Stimulated activated memory B cell treated with anti-CD40 and anti-IgM and Interleukin-4, amounts not matched to agents 10 μg/mL and 1 μg/mL and 100 μg/mL, for 72 hours (primary cell): ENCODE measurements around the gene ZNF25.
"Not testable (repeated sequence)": the region's sequence is repeated elsewhere in the genome, so short reads cannot be mapped to it uniquely, and the experiment has no call there.

Experiments used
- ATAC-seq: fragments of 150-1000 bp; cut with Tn5 transposase; 2 replicates; pipeline ENCODE4 v1.10.0; 2021
- H3K27ac Mint-ChIP-seq: one replicate; pipeline ENCODE4 v1.8.0; 2022; ENCODE audit warnings: mild to moderate bottlenecking, mixed read lengths
- H3K27me3 Mint-ChIP-seq: one replicate; pipeline ENCODE4 v1.8.0; 2022; ENCODE audit warnings: mixed read lengths
- H3K36me3 Mint-ChIP-seq: one replicate; pipeline ENCODE4 v1.8.0; 2022; ENCODE audit warnings: mixed read lengths
- H3K4me1 Mint-ChIP-seq: one replicate; pipeline ENCODE4 v1.8.0; 2022; ENCODE audit warnings: mixed read lengths
- H3K4me3 Mint-ChIP-seq: one replicate; pipeline ENCODE4 v1.8.0; 2022; ENCODE audit warnings: mild to moderate bottlenecking, moderate library complexity, mixed read lengths
- H3K9me3 Mint-ChIP-seq: one replicate; pipeline ENCODE4 v1.8.0; 2022; ENCODE audit warnings: mixed read lengths

ZNF25 gene

GRCh38 chr10:37972396-37972795 is 4.1 kb downstream of the ZNF25 start:
- H3K9me3 Mint-ChIP-seq, result no peaks in the 10 kb centered on the region
- H3K4me3 Mint-ChIP-seq, result no peak overlapping the region
- peaks cover 14% of the 10 kb centered on the region for H3K4me1 Mint-ChIP-seq
- H3K36me3 Mint-ChIP-seq, result peaks cover 25% of the 10 kb centered on the region
- H3K27ac Mint-ChIP-seq, result no peak overlapping the region
- H3K27me3 Mint-ChIP-seq, result no peaks in the 10 kb centered on the region
- ATAC-seq, result no peak

GRCh38 chr10:37965006-37965405 is 11.4 kb downstream of the ZNF25 start:
- H3K9me3 Mint-ChIP-seq, result peaks cover 10% of the 10 kb centered on the region
- H3K36me3 Mint-ChIP-seq, result peaks cover 64% of the 10 kb centered on the region
- H3K27ac Mint-ChIP-seq, result no peak overlapping the region
- H3K27me3 Mint-ChIP-seq, result no peaks in the 10 kb centered on the region
- H3K4me1 Mint-ChIP-seq, result no peaks in the 10 kb centered on the region
- ATAC-seq, result no peak
- H3K4me3 Mint-ChIP-seq, result no peak overlapping the region

- no peak for ATAC-seq
- H3K36me3 Mint-ChIP-seq, result peaks cover 71% of the 10 kb centered on the region
- no peak overlapping the region for H3K27ac Mint-ChIP-seq
Observed at GRCh38 chr10:37960591-37961137, 15.8 kb downstream of the ZNF25 start.

GRCh38 chr10:37957841-37958240 is 18.6 kb downstream of the ZNF25 start:
- peaks cover 74% of the 10 kb centered on the region for H3K36me3 Mint-ChIP-seq

More at GRCh38 chr10:37960591-37961137, 15.8 kb downstream of the ZNF25 start:
- H3K27me3 Mint-ChIP-seq, result no peaks in the 10 kb centered on the region
- no peak overlapping the region for H3K4me3 Mint-ChIP-seq
- no peaks in the 10 kb centered on the region for H3K4me1 Mint-ChIP-seq
- H3K9me3 Mint-ChIP-seq, result peaks cover 5% of the 10 kb centered on the region

GRCh38 chr10:37952926-37953325 is 23.5 kb downstream of the ZNF25 start:
- ATAC-seq, result no peak
- Mint-ChIP-seq H3K9me3 (peaks cover 18% of the 10 kb centered on the region), H3K27ac (no peak overlapping the region), H3K27me3 (no peaks in the 10 kb centered on the region), H3K36me3 (peaks cover 87% of the 10 kb centered on the region), H3K4me1 (no peaks in the 10 kb centered on the region), H3K4me3 (no peak overlapping the region)

More at GRCh38 chr10:37957841-37958240, 18.6 kb downstream of the ZNF25 start:
- peaks cover 9% of the 10 kb centered on the region for H3K9me3 Mint-ChIP-seq
- ATAC-seq, result no peak
- H3K27ac Mint-ChIP-seq, result no peak overlapping the region
- no peak overlapping the region for H3K4me3 Mint-ChIP-seq
- H3K27me3 Mint-ChIP-seq, result no peaks in the 10 kb centered on the region
- no peaks in the 10 kb centered on the region for H3K4me1 Mint-ChIP-seq

GRCh38 chr10:37952043-37952755 is 24.2 kb downstream of the ZNF25 start:
- Mint-ChIP-seq H3K4me1 (no peaks in the 10 kb centered on the region), H3K36me3 (peaks cover 80% of the 10 kb centered on the region), H3K9me3 (peaks cover 18% of the 10 kb centered on the region), H3K27ac (no peak overlapping the region), H3K4me3 (no peak overlapping the region), H3K27me3 (no peaks in the 10 kb centered on the region)
- no peak for ATAC-seq

- Mint-ChIP-seq H3K4me1 (no peaks in the 10 kb centered on the region), H3K36me3 (peaks cover 40% of the 10 kb centered on the region), H3K27ac (no peak overlapping the region), H3K9me3 (peaks cover 10% of the 10 kb centered on the region), H3K27me3 (no peaks in the 10 kb centered on the region), H3K4me3 (no peak overlapping the region)
- ATAC-seq, result no peak
Observed at GRCh38 chr10:37948210-37948609, 28.2 kb downstream of the ZNF25 start.

GRCh38 chr10:37947526-37947925 is 28.9 kb downstream of the ZNF25 start:
- Mint-ChIP-seq H3K27ac (no peak overlapping the region), H3K4me3 (no peak overlapping the region), H3K4me1 (no peaks in the 10 kb centered on the region), H3K36me3 (peaks cover 33% of the 10 kb centered on the region), H3K27me3 (no peaks in the 10 kb centered on the region), H3K9me3 (peaks cover 6% of the 10 kb centered on the region)
- ATAC-seq, result no peak

- Mint-ChIP-seq H3K27me3 (no peaks in the 10 kb centered on the region), H3K27ac (no peak overlapping the region), H3K36me3 (no peaks in the 10 kb centered on the region), H3K4me1 (no peaks in the 10 kb centered on the region), H3K4me3 (no peak overlapping the region), H3K9me3 (no peaks in the 10 kb centered on the region)
- ATAC-seq, result no peak
Observed at GRCh38 chr10:37937864-37938263, 38.6 kb downstream of the ZNF25 start.

GRCh38 chr10:37934791-37935190 is 41.7 kb downstream of the ZNF25 start:
- no peaks in the 10 kb centered on the region for H3K36me3 Mint-ChIP-seq
- H3K4me3 Mint-ChIP-seq, result no peak overlapping the region
- no peaks in the 10 kb centered on the region for H3K4me1 Mint-ChIP-seq
- H3K27me3 Mint-ChIP-seq, result no peaks in the 10 kb centered on the region
- H3K9me3 Mint-ChIP-seq, result peaks cover 6% of the 10 kb centered on the region
- no peak for ATAC-seq
- no peak overlapping the region for H3K27ac Mint-ChIP-seq

- Mint-ChIP-seq H3K27ac (no peak overlapping the region), H3K9me3 (peaks cover 6% of the 10 kb centered on the region), H3K27me3 (no peaks in the 10 kb centered on the region), H3K4me3 (no peak overlapping the region), H3K36me3 (no peaks in the 10 kb centered on the region), H3K4me1 (no peaks in the 10 kb centered on the region)
- no peak for ATAC-seq
Observed at GRCh38 chr10:37930423-37930822, 46.0 kb downstream of the ZNF25 start.

GRCh38 chr10:37908165-37908564 is 68.3 kb downstream of the ZNF25 start:
- H3K27ac Mint-ChIP-seq, H3K4me1 Mint-ChIP-seq, H3K4me3 Mint-ChIP-seq, ATAC-seq, H3K9me3 Mint-ChIP-seq, H3K27me3 Mint-ChIP-seq, H3K36me3 Mint-ChIP-seq: not testable (repeated sequence)

GRCh38 chr10:37906382-37906781 is 70.1 kb downstream of the ZNF25 start:
- H3K9me3 Mint-ChIP-seq, result peaks cover 3% of the 10 kb centered on the region
- no peak overlapping the region for H3K4me3 Mint-ChIP-seq
- H3K36me3 Mint-ChIP-seq, result no peaks in the 10 kb centered on the region
- H3K27me3 Mint-ChIP-seq, result no peaks in the 10 kb centered on the region
- H3K4me1 Mint-ChIP-seq, result no peaks in the 10 kb centered on the region
- no peak overlapping the region for H3K27ac Mint-ChIP-seq
- no peak for ATAC-seq
